HepG2 (cell line): Measurements from ENCODE around the gene MPI. TPM values are rescaled to one million over a fixed set of nuclear protein-coding genes. Genes with fewer than 3 reads are reported as not detected.

ENCODE experiments used
- ATAC-seq: fragments of 200-7000 bp; cut with Tn5 transposase; 3 replicates; pipeline ENCODE4 v1.9.1; 2020; ENCODE audit warnings: mild to moderate bottlenecking, moderate library complexity
- BruUV-seq: library from RNA; stranded (reverse); fragments of 400-500 nt; replicated peaks from 2 replicates; lab custom pipeline; 2021; lab: Mats Ljungman, UMichigan
- CTCF ChIA-PET: fragments of 300-600 bp; formaldehyde crosslinking; extraction: SDS; loops from one replicate; lab custom pipeline; 2021; ENCODE audit warnings: low total read pairs, inconsistent platforms, low intra/inter-chr PET ratio; lab: Yijun Ruan, JAX
- POLR2A ChIA-PET: fragments of 350-600 bp; sonication (Branson Sonifier 250); formaldehyde crosslinking; loops from one replicate; lab custom pipeline; 2020; ENCODE audit warnings: antibody characterized with exemption, inconsistent platforms; lab: Yijun Ruan, JAX
- DNase-seq: peaks from one replicate; pipeline ENCODE4 v3.0.0-alpha.2; 2015; ENCODE audit warnings: low spot score
- FAIRE-seq: peaks from 3 replicates; lab custom pipeline; 2011; peaks lifted over from hg19 to GRCh38; lab: Jason Lieb, UNC
- H2AFZ ChIP-seq: one replicate; pipeline ENCODE4 v1.6.1; 2011; ENCODE audit warnings: low read length, inconsistent platforms
- H3K27ac ChIP-seq: fragments of 300-600 bp; 3 replicates; pipeline ENCODE4 v1.8.0; 2011; ENCODE audit warnings: mixed run types, mild to moderate bottlenecking, mixed read lengths, low read length, inconsistent platforms; ENCODE audit not compliant: insufficient read depth; ENCODE audit errors: extremely low read length
- H3K27me3 ChIP-seq, 2 experiments: fragments of 200-600 bp in 1 of 2; 2 replicates in 1 of 2; 3 replicates in 1 of 2; pipeline versions ENCODE4 v1.6.0 to v1.8.0; 2011; ENCODE audit warnings: low read length in 2 of 2, mild to moderate bottlenecking in 2 of 2, moderate library complexity in 2 of 2, inconsistent platforms in 1 of 2; ENCODE audit not compliant: insufficient read depth in 2 of 2, control insufficient read depth in 1 of 2
- H3K36me3 ChIP-seq, 2 experiments: fragments of 200-600 bp in 1 of 2; replicated peaks in 1 of 2; 2 replicates in 1 of 2; 3 replicates in 1 of 2; pipeline versions ENCODE4 v1.5.1 to v1.8.0; 2011; ENCODE audit warnings: low read length in 2 of 2, inconsistent platforms in 1 of 2; ENCODE audit not compliant: insufficient read depth in 2 of 2, control insufficient read depth in 1 of 2
- H3K4me1 ChIP-seq: 2 replicates; pipeline ENCODE4 v1.5.1; 2012; ENCODE audit warnings: low read length, inconsistent platforms; ENCODE audit not compliant: insufficient read depth
- H3K4me2 ChIP-seq: 2 replicates; pipeline ENCODE4 v1.6.0; 2011; ENCODE audit warnings: low read depth, low read length, inconsistent platforms
- H3K4me3 ChIP-seq, 3 experiments: fragments of 200-600 bp in 1 of 3; sonication (generic), shearing (Covaris generic) in 1 of 3; replicated peaks in 1 of 3; 2 replicates each; pipeline ENCODE4 v1.5.1; 2011 to 2016; ENCODE audit warnings: low read length in 3 of 3, inconsistent platforms in 2 of 3, low read depth in 2 of 3, mild to moderate bottlenecking in 2 of 3, control low read depth in 1 of 3, mixed read lengths in 1 of 3; ENCODE audit not compliant: insufficient read depth in 1 of 3
- H3K79me2 ChIP-seq: one replicate; pipeline ENCODE4 v1.6.1; 2011; ENCODE audit warnings: low read length, inconsistent platforms; ENCODE audit not compliant: insufficient read depth
- H3K9ac ChIP-seq: 2 replicates; pipeline ENCODE4 v1.6.0; 2011; ENCODE audit warnings: mild to moderate bottlenecking, low read depth, low read length, inconsistent platforms; ENCODE audit not compliant: insufficient read depth
- H3K9me3 ChIP-seq: 2 replicates; pipeline ENCODE4 v1.5.1; 2012; ENCODE audit warnings: mild to moderate bottlenecking, low read length
- H4K20me1 ChIP-seq: 2 replicates; pipeline ENCODE4 v1.6.0; 2011; ENCODE audit warnings: inconsistent platforms, mild to moderate bottlenecking, low read length, moderate library complexity; ENCODE audit not compliant: insufficient read depth
- DMTF1 ChIP-seq: sonication (generic); formaldehyde crosslinking; IDR thresholded peaks from 2 replicates; pipeline ENCODE4 v1.4.0; 2020; ENCODE audit warnings: mild to moderate bottlenecking, missing genetic modification reagents
- MED8 ChIP-seq: sonication (generic); formaldehyde crosslinking; IDR thresholded peaks from 2 replicates; pipeline ENCODE4 v1.8.1; 2023; ENCODE audit warnings: mild to moderate bottlenecking, missing genetic modification reagents; ENCODE audit not compliant: insufficient replicate concordance
- NR0B2 ChIP-seq: sonication (generic); formaldehyde crosslinking; IDR thresholded peaks from 2 replicates; pipeline ENCODE4 v1.4.0; 2020; ENCODE audit warnings: mild to moderate bottlenecking, missing genetic modification reagents
- NR2F6 ChIP-seq, 2 experiments: IDR thresholded peaks; 2 replicates each; pipeline ENCODE4 v1.6.1; 2016; ENCODE audit warnings: antibody characterized with exemption in 1 of 2, mild to moderate bottlenecking in 1 of 2
- SRSF1 ChIP-seq: fragments of 200-400 bp; formaldehyde crosslinking; optimal IDR thresholded peaks from 2 replicates; pipeline ENCODE3; 2017; ENCODE audit warnings: mild to moderate bottlenecking, low read depth, low read length, moderate library complexity
- SSRP1 ChIP-seq: IDR thresholded peaks from 2 replicates; pipeline ENCODE4 v1.6.1; 2016; ENCODE audit warnings: control low read depth
- ZEB1 ChIP-seq: IDR thresholded peaks from 2 replicates; pipeline ENCODE4 v1.6.1; 2012; ENCODE audit warnings: mild to moderate bottlenecking, low read depth, inconsistent platforms; ENCODE audit not compliant: insufficient replicate concordance
- ZFP82 ChIP-seq: sonication (generic); formaldehyde crosslinking; IDR thresholded peaks from 2 replicates; pipeline ENCODE4 v1.5.1; 2020; ENCODE audit warnings: mild to moderate bottlenecking, missing genetic modification reagents, borderline replicate concordance
- ZNF281 ChIP-seq: sonication (generic); formaldehyde crosslinking; IDR thresholded peaks from 2 replicates; pipeline ENCODE4 v1.4.0; 2020; ENCODE audit warnings: missing genetic modification reagents, borderline replicate concordance
- ZNF558 ChIP-seq: sonication (generic); formaldehyde crosslinking; IDR thresholded peaks from 2 replicates; pipeline ENCODE4 v1.9.0; 2022; ENCODE audit warnings: mild to moderate bottlenecking, missing genetic modification reagents, borderline replicate concordance
- ZNF607 ChIP-seq: sonication (generic); formaldehyde crosslinking; IDR thresholded peaks from 2 replicates; pipeline ENCODE4 v1.5.1; 2020; ENCODE audit warnings: missing genetic modification reagents, mild to moderate bottlenecking, borderline replicate concordance
- ZNF646 ChIP-seq: sonication (generic); formaldehyde crosslinking; IDR thresholded peaks from 2 replicates; pipeline ENCODE4 v1.9.0; 2021; ENCODE audit warnings: mild to moderate bottlenecking, missing genetic modification reagents
- WGBS: methylation state at CpG from one replicate; pipeline ENCODE4 v1.1.6; 2017; ENCODE audit warnings: low lambda C conversion rate; 5-methylcytosine and 5-hydroxymethylcytosine counted together
- in situ Hi-C: cut with HindIII; loops from 2 replicates; pipeline ENCODE4 v1.10.0; 2017; ENCODE audit warnings: low pct_unique_long_range_greater_than_20kb; ENCODE audit not compliant: extremely low pct_ligation_motif_present
- intact Hi-C: fragments of 100-400 bp; cut with micrococcal nuclease; formaldehyde crosslinking; loops from one replicate; pipeline ENCODE4 v1.10.0; 2022; ENCODE audit not compliant: unreplicated experiment
- polyA plus RNA-seq, 8 experiments: library from polyadenylated mRNA; depleted of rRNA in 3 of 8; stranded (reverse) in 7 of 8; unstranded in 1 of 8; fragments of >200 nt; fragmentation: Illumina TruSeq in 4 of 8; extraction: Trizol in 4 of 8; gene quantifications; 2 replicates each; pipeline versions ENCODE4 v1.2.1 to v1.2.3, GENCODE V29; 2011 to 2016; ENCODE audit warnings: low read depth in 4 of 8, missing spikeins in 1 of 8, mixed read lengths in 1 of 8; ENCODE audit not compliant: insufficient read depth in 1 of 8
- total RNA-seq, 5 experiments: library from RNA; depleted of rRNA; stranded (reverse); fragments of >200 nt; fragmentation: Illumina TruSeq; extraction: Trizol; gene quantifications; 2 replicates each; pipeline ENCODE4 v1.2.3, GENCODE V29; 2016; ENCODE audit warnings: low read depth in 1 of 5

MPI gene
- total and polyA plus RNA-seq, 2 of the 13 experiments (the other 11 are each of a cell fraction or from before 2014, with no cell fraction given), result 36.9 to 63.5 TPM

GRCh38 chr15:74882528-74882927 is 7.3 kb upstream of the MPI start:
- no peak overlapping the region for H3K9ac ChIP-seq
- TF ChIP-seq ZNF646 (CRISPR knock-in tag) (no peak), NR0B2 (CRISPR knock-in tag) (no peak), SRSF1 (no peak), NR2F6 (IDR thresholded peaks at IDR 0.05) (no peak), NR2F6 (CRISPR knock-in tag; IDR thresholded peaks at IDR 0.05) (no peak), ZFP82 (CRISPR knock-in tag) (no peak), MED8 (CRISPR knock-in tag) (no peak), ZEB1 (no peak), ZNF607 (CRISPR knock-in tag) (no peak), DMTF1 (CRISPR knock-in tag) (no peak), SSRP1 (CRISPR knock-in tag) (no peak), ZNF558 (CRISPR knock-in tag) (no peak), ZNF281 (CRISPR knock-in tag) (no peak)

More at GRCh38 chr15:74882528-74882927, 7.3 kb upstream of the MPI start:
- ATAC-seq (no peak), DNase-seq (no peak), FAIRE-seq (no peak)
- WGBS, result 80% methylated on average over 6 of the region's 6 CpGs
- Histone ChIP-seq H2AFZ (no peak overlapping the region), H3K27ac (no peak overlapping the region), H3K9me3 (no peaks in the 10 kb centered on the region), H3K4me1 (peaks cover 21% of the 10 kb centered on the region), H3K27me3 (peaks cover 0 to 16% of the 10 kb centered on the region in 2 experiments; a peak in 1 of 5 replicates), H3K4me3 (no peak overlapping the region), H3K4me2 (no peak overlapping the region), H3K36me3 (no peaks in the 10 kb centered on the region), H4K20me1 (no peaks in the 10 kb centered on the region), H3K79me2 (no peaks in the 10 kb centered on the region)
- POLR2A ChIA-PET, result interaction anchor here (0.7 to 2.1 kb wide), 3 partner anchors 9 to 64 kb away, joined by 3 to 6 read pairs (median 3); no protein-coding TSS in a partner anchor
- intact Hi-C loops (no loop called here), in situ Hi-C loops (no loop called here)
- BruUV-seq, result no TSS peak
- CTCF ChIA-PET, result no interaction called here
